CD14-positive monocyte (primary cell): ENCODE results near the gene PTK6. TPM values are rescaled to one million over a fixed set of nuclear protein-coding genes. Genes with fewer than 3 reads are reported as not detected.
"Not testable (repeated sequence)": the region's sequence is repeated elsewhere in the genome, so short reads cannot be mapped to it uniquely, and the experiment has no call there.

Experiments used
- DNase-seq, 3 donors: peaks; one replicate each; pipeline ENCODE4 v3.0.0-alpha.2; 2011 to 2022
- H2AFZ ChIP-seq: 2 replicates; pipeline ENCODE4 v1.6.0; 2012; ENCODE audit warnings: mild to moderate bottlenecking, low read depth, low read length, inconsistent platforms; ENCODE audit not compliant: insufficient read depth, poor library complexity, severe bottlenecking
- H3K27ac ChIP-seq, 2 donors: 1 replicate in 1 of 2; 2 replicates in 1 of 2; pipeline ENCODE4 v1.5.1; 2012 to 2013; ENCODE audit warnings: low read length in 2 of 2, control low read depth in 1 of 2, inconsistent platforms in 1 of 2, low read depth in 1 of 2, mild to moderate bottlenecking in 1 of 2
- H3K27me3 ChIP-seq, 2 donors: one replicate each; pipeline versions ENCODE4 v1.6.0 to v1.6.1; 2011 to 2013; ENCODE audit warnings: low read length in 2 of 2; ENCODE audit not compliant: control insufficient read depth in 2 of 2, insufficient read depth in 2 of 2
- H3K36me3 ChIP-seq, 2 donors: replicated peaks in 1 of 2; 1 replicate in 1 of 2; 2 replicates in 1 of 2; pipeline versions ENCODE4 v1.5.1 to v1.6.1; 2012 to 2013; ENCODE audit warnings: low read length in 2 of 2, control low read depth in 1 of 2, inconsistent platforms in 1 of 2, mild to moderate bottlenecking in 1 of 2; ENCODE audit not compliant: insufficient read depth in 2 of 2, control insufficient read depth in 1 of 2
- H3K4me1 ChIP-seq, 2 donors: 1 replicate in 1 of 2; 2 replicates in 1 of 2; pipeline versions ENCODE4 v1.5.1 to v1.6.1; 2012 to 2013; ENCODE audit warnings: low read length in 2 of 2, control low read depth in 1 of 2, inconsistent platforms in 1 of 2, mild to moderate bottlenecking in 1 of 2, moderate library complexity in 1 of 2; ENCODE audit not compliant: insufficient read depth in 2 of 2, control insufficient read depth in 1 of 2
- H3K4me2 ChIP-seq: replicated peaks from 2 replicates; pipeline ENCODE3; 2012; ENCODE audit warnings: low read length, moderate library complexity, mild to moderate bottlenecking; ENCODE audit not compliant: poor library complexity, severe bottlenecking; ENCODE audit errors: extremely low read depth
- H3K4me3 ChIP-seq, 3 experiments: fragments of 200-600 bp in 1 of 3; sonication (generic) in 1 of 3; replicated peaks in 1 of 3; 1 replicate in 2 of 3; 2 replicates in 1 of 3; pipeline ENCODE4 v1.5.1; 2011 to 2013; ENCODE audit warnings: low read length in 3 of 3, mild to moderate bottlenecking in 3 of 3, control low read depth in 2 of 3, low read depth in 2 of 3, inconsistent platforms in 1 of 3, moderate library complexity in 1 of 3
- H3K79me2 ChIP-seq: 2 replicates; pipeline ENCODE4 v1.6.0; 2012; ENCODE audit warnings: mild to moderate bottlenecking, control low read depth, inconsistent platforms, low read length, moderate library complexity; ENCODE audit not compliant: insufficient read depth
- H3K9ac ChIP-seq: 2 replicates; pipeline ENCODE4 v1.6.0; 2017; ENCODE audit warnings: low read length, mild to moderate bottlenecking; ENCODE audit not compliant: insufficient read depth, poor library complexity, severe bottlenecking
- H3K9me3 ChIP-seq, 2 donors: replicated peaks in 1 of 2; 1 replicate in 1 of 2; 2 replicates in 1 of 2; pipeline versions ENCODE4 v1.5.1 to v1.6.1; 2012 to 2013; ENCODE audit warnings: low read length in 2 of 2, control low read depth in 1 of 2; ENCODE audit not compliant: control insufficient read depth in 1 of 2, insufficient read depth in 1 of 2
- H4K20me1 ChIP-seq: 2 replicates; pipeline ENCODE4 v1.6.0; 2012; ENCODE audit warnings: mild to moderate bottlenecking, low read length, control low read depth, moderate library complexity; ENCODE audit not compliant: insufficient read depth
- H3K27ac Mint-ChIP-seq, 7 donors: one replicate each; pipeline ENCODE4 v1.8.0; 2020; ENCODE audit warnings: mild to moderate bottlenecking in 7 of 7, mixed read lengths in 7 of 7, moderate library complexity in 6 of 7, inconsistent platforms in 2 of 7
- H3K27me3 Mint-ChIP-seq, 3 donors: one replicate each; pipeline ENCODE4 v1.8.0; 2021 to 2022; ENCODE audit warnings: low read depth in 3 of 3, mild to moderate bottlenecking in 3 of 3, mixed read lengths in 3 of 3, moderate library complexity in 3 of 3, inconsistent platforms in 1 of 3
- H3K36me3 Mint-ChIP-seq, 2 donors: one replicate each; pipeline ENCODE4 v1.8.0; 2020; ENCODE audit warnings: mixed read lengths in 2 of 2, inconsistent platforms in 1 of 2, mild to moderate bottlenecking in 1 of 2
- H3K4me1 Mint-ChIP-seq: one replicate; pipeline ENCODE4 v1.8.0; 2020; ENCODE audit warnings: mild to moderate bottlenecking, mixed read lengths
- H3K4me3 Mint-ChIP-seq, 2 donors: one replicate each; pipeline ENCODE4 v1.8.0; 2020; ENCODE audit warnings: mild to moderate bottlenecking in 2 of 2, mixed read lengths in 2 of 2, moderate library complexity in 1 of 2
- H3K9me3 Mint-ChIP-seq, 7 donors: one replicate each; pipeline ENCODE4 v1.8.0; 2020 to 2022; ENCODE audit warnings: mixed read lengths in 7 of 7, mild to moderate bottlenecking in 6 of 7, moderate library complexity in 6 of 7, inconsistent platforms in 2 of 7
- WGBS: methylation state at CpG from one replicate; pipeline ENCODE4 v1.1.5; 2013; ENCODE audit warnings: missing lambda C conversion rate; ENCODE audit not compliant: insufficient coverage; 5-methylcytosine and 5-hydroxymethylcytosine counted together
- intact Hi-C, 2 donors: fragments of 100-400 bp; cut with micrococcal nuclease; formaldehyde crosslinking; loops; one replicate each; pipeline versions ENCODE4 v1.15.0 to v1.15.1; 2023
- polyA plus RNA-seq, 3 donors: library from polyadenylated mRNA; depleted of rRNA in 1 of 3; unstranded in 2 of 3; stranded (reverse) in 1 of 3; fragments of 300-500 nt in 2 of 3; fragments of >200 nt in 1 of 3; fragmentation: Illumina TruSeq in 2 of 3; gene quantifications; 1 replicate in 2 of 3; 2 replicates in 1 of 3; pipeline ENCODE4 v1.2.3, GENCODE V29; 2012 to 2021
- TF ChIP-seq, protein P1 (sequence below): fragments of 200-600 bp; IDR thresholded peaks from one replicate; pipeline ENCODE4 v1.8.0; 2022; ENCODE audit warnings: antibody characterized with exemption, mild to moderate bottlenecking

PTK6 gene
- polyA plus RNA-seq, 3 donors: 0.66 to 4.1 (median 1.5) TPM

DNA sequence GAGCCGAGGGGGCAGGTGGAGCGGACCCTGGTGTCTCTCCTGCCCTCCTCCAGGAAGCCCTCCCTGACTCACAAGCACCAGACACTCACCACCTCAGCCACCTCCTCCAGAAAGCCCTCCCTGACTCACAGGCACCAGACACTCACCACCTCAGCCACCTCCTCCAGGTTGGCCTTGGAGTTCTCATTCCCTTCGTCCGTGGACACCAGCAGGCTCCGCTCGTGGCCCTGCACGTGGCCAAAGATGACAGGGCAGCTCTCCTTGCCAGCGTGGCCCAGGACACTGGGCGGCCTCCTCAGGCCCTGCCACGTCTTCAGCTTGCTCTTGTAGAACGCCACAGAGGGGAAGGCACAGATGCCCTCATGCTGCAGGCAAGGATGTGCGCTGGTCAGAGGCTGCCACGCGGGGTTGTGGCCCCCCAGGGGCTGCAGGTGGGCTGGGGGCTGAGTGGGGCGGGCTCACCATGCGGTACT lies 23.2 kb upstream of the PTK6 start:
- Mint-ChIP-seq H3K36me3 (peaks cover 31 to 61% of the 10 kb centered on the region in 2 donors), H3K9me3 (peaks cover 3 to 24% (median 7%) of the 10 kb centered on the region in 7 donors), H3K4me3 (peak overlapping the region in 1 of 2 donors; percentile 26), H3K27ac (peak overlapping the region in 1 of 7 donors; percentile 21), H3K4me1 (no peaks in the 10 kb centered on the region), H3K27me3 (peaks cover 13 to 73% (median 54%) of the 10 kb centered on the region in 3 donors)
- no peak overlapping the region for H2AFZ ChIP-seq
- 97% methylated on average over 16 of the region's 16 CpGs for WGBS
- H3K9ac ChIP-seq: no peak overlapping the region
- H3K27me3 ChIP-seq: peaks cover 0 to 51% of the 10 kb centered on the region in 2 donors
- H3K4me3 ChIP-seq: no peak overlapping the region
- DNase-seq: no peak
- TF ChIP-seq, protein P1, sequence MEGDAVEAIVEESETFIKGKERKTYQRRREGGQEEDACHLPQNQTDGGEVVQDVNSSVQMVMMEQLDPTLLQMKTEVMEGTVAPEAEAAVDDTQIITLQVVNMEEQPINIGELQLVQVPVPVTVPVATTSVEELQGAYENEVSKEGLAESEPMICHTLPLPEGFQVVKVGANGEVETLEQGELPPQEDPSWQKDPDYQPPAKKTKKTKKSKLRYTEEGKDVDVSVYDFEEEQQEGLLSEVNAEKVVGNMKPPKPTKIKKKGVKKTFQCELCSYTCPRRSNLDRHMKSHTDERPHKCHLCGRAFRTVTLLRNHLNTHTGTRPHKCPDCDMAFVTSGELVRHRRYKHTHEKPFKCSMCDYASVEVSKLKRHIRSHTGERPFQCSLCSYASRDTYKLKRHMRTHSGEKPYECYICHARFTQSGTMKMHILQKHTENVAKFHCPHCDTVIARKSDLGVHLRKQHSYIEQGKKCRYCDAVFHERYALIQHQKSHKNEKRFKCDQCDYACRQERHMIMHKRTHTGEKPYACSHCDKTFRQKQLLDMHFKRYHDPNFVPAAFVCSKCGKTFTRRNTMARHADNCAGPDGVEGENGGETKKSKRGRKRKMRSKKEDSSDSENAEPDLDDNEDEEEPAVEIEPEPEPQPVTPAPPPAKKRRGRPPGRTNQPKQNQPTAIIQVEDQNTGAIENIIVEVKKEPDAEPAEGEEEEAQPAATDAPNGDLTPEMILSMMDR: no peak
- no peaks in the 10 kb centered on the region for H3K79me2 ChIP-seq
- peaks cover 85% of the 10 kb centered on the region for H4K20me1 ChIP-seq
- H3K4me2 ChIP-seq: no peak overlapping the region
- peaks cover 6 to 10% of the 10 kb centered on the region in 2 donors for H3K9me3 ChIP-seq
- peaks cover 31 to 58% of the 10 kb centered on the region in 2 donors for H3K36me3 ChIP-seq
- intact Hi-C loops: loop anchor here in 1 of 2 donors (10.0 kb wide), 1 partner anchor 334 kb away; the partner anchor contains the start of gene DNAJC5
- H3K27ac ChIP-seq: no peak overlapping the region
- no peaks in the 10 kb centered on the region for H3K4me1 ChIP-seq

DNA sequence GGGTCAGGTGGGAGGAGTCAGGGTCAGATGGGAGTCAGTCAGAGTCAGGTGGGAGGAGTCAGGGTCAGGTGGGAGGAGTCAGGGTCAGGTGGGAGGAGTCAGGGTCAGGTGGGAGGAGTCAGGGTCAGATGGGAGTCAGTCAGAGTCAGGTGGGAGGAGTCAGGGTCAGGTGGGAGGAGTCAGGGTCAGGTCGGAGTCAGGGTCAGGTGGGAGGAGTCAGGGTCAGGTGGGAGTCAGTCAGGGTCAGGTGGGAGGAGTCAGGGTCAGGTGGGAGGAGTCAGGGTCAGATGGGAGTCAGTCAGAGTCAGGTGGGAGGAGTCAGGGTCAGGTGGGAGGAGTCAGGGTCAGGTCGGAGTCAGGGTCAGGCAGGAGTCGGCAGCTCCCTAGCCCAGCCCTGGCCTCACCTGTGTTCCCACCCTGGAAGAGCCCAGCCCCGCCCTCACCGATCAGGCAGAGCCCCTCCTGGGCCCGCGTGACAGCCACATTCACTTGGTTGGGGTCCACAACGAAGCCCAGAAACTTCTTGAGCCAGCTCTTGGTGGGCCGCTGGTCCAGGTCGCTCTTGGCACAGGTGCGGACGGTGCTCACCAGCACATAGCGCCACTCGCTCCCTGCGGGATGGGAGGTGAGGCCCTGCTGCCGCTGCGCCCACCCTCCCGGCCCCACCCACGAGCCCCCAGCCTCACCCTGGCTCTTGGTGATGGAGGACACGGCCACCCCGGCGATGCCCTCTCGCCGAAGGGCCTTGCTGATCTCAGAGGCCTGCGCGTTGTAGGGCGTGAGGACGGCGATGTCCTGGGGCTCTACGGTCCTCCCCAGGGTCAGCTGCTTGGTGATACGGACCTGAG lies 22.5 kb upstream of the PTK6 start:
- H2AFZ ChIP-seq, H3K27ac ChIP-seq, H3K9me3 ChIP-seq, DNase-seq, H3K4me3 ChIP-seq, H3K4me1 ChIP-seq, H3K79me2 ChIP-seq, H3K4me2 ChIP-seq, H3K4me1 Mint-ChIP-seq, H3K9ac ChIP-seq, H3K27ac Mint-ChIP-seq, H3K4me3 Mint-ChIP-seq: not testable (repeated sequence)
- WGBS: 97% methylated on average over 27 of the region's 31 CpGs
- Histone ChIP-seq H3K27me3 (peaks cover 0 to 51% of the 10 kb centered on the region in 2 donors), H4K20me1 (peaks cover 84% of the 10 kb centered on the region), H3K36me3 (peaks cover 26 to 51% of the 10 kb centered on the region in 2 donors)
- peaks cover 12 to 73% (median 52%) of the 10 kb centered on the region in 3 donors for H3K27me3 Mint-ChIP-seq
- intact Hi-C loops: loop anchor here in 1 of 2 donors (10.0 kb wide), 1 partner anchor 335 kb away; the partner anchor contains the start of gene DNAJC5
- H3K9me3 Mint-ChIP-seq: peaks cover 0 to 17% (median 4%) of the 10 kb centered on the region in 7 donors
- peaks cover 30 to 56% of the 10 kb centered on the region in 2 donors for H3K36me3 Mint-ChIP-seq
